Mucosa of rectum (tissue), 2 donors: ENCODE data around the gene PRRC1.
"Not testable (repeated sequence)": the region's sequence is repeated elsewhere in the genome, so short reads cannot be mapped to it uniquely, and the experiment has no call there.

Source experiments
- H3K27ac ChIP-seq, 2 donors: one replicate each; pipeline ENCODE4 v1.7.0; 2013; ENCODE audit warnings: inconsistent platforms in 2 of 2, low read depth in 2 of 2, low read length in 2 of 2
- H3K27me3 ChIP-seq, 2 donors: one replicate each; pipeline ENCODE4 v1.7.0; 2013; ENCODE audit warnings: low read length in 2 of 2; ENCODE audit not compliant: control insufficient read depth in 2 of 2, insufficient read depth in 2 of 2
- H3K36me3 ChIP-seq, 2 donors: one replicate each; pipeline ENCODE4 v1.7.0; 2013; ENCODE audit warnings: low read length in 2 of 2; ENCODE audit not compliant: control insufficient read depth in 2 of 2, insufficient read depth in 2 of 2
- H3K4me1 ChIP-seq, 2 donors: one replicate each; pipeline ENCODE4 v1.7.0; 2013; ENCODE audit warnings: low read length in 2 of 2, mild to moderate bottlenecking in 1 of 2; ENCODE audit not compliant: control insufficient read depth in 2 of 2, insufficient read depth in 2 of 2
- H3K4me3 ChIP-seq, 2 donors: one replicate each; pipeline ENCODE4 v1.7.0; 2013; ENCODE audit warnings: low read length in 2 of 2
- H3K9ac ChIP-seq, 2 donors: one replicate each; pipeline ENCODE4 v1.7.0; 2013; ENCODE audit warnings: low read length in 2 of 2, low read depth in 1 of 2, mild to moderate bottlenecking in 1 of 2
- H3K9me3 ChIP-seq, 2 donors: one replicate each; pipeline ENCODE4 v1.7.0; 2013; ENCODE audit warnings: low read length in 2 of 2; ENCODE audit not compliant: control insufficient read depth in 2 of 2
- donor health status: healthy.
- donor health status: Normal muscosa, but diverticular disease.

The PRRC1 gene

DNA sequence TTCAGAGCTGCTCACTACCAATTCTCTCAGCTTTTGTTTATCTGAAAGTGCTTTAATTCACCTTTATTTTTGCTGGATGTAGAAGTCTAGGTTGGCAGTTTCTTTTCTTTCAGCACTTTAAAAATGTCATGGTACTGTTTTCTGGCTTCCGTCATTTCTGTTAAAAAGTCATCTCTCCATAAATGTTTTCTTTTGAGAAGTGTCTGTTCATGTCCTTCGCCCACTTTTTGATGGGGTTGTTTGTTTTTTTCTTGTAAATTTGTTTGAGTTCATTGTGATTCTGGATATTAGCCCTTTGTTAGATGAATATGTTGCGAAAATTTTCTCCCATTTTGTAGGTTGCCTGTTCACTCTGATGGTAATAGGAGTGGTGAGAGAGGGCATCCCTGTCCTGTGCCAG lies 23.1 kb downstream of the PRRC1 start:
- not testable (repeated sequence) for H3K27ac ChIP-seq, H3K27me3 ChIP-seq, H3K4me1 ChIP-seq, H3K4me3 ChIP-seq, H3K9me3 ChIP-seq, H3K9ac ChIP-seq
- H3K36me3 ChIP-seq: peaks cover 28 to 35% of the 10 kb centered on the region in 2 donors

DNA sequence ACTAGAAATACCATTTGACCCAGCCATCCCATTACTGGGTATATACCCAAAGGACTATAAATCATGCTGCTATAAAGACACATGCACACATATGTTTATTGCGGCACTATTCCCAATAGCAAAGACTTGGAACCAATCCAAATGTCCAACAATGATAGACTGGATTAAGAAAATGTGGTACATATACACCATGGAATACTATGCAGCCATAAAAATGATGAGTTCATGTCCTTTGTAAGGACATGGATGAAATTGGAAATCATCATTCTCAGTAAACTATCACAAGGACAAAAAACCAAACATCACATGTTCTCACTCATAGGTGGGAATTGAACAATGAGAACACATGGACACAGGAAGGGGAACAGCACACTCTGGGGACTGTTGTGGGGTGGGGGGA lies 27.8 kb downstream of the PRRC1 start:
- H3K36me3 ChIP-seq: peaks cover 3 to 13% of the 10 kb centered on the region in 2 donors
- not testable (repeated sequence) for H3K27ac ChIP-seq

DNA sequence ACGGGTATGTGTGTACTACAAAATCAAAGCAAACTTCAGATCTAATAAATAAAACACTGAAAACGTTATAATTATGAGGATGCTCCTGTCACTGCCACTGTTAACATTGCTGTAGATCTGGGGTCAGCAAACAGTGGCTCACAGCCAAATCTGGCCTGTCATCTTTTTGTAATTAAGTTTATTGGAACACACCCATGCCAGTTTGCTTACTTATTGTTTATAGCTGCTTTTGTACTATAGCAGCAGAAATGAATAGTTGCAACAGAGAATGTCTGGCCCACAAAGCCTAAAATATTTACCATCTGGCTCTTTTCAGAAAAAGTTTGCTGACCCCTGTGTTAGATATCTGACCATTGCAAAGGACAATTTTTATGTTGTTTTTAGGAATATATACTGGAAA lies 32.1 kb downstream of the PRRC1 start:
- H3K4me3 ChIP-seq: no peak overlapping the region
- no peaks in the 10 kb centered on the region for H3K27me3 ChIP-seq
- no peak overlapping the region for H3K27ac ChIP-seq
- H3K9me3 ChIP-seq: no peaks in the 10 kb centered on the region
- peaks cover 18 to 31% of the 10 kb centered on the region in 2 donors for H3K36me3 ChIP-seq
- H3K9ac ChIP-seq: no peak overlapping the region
- no peaks in the 10 kb centered on the region for H3K4me1 ChIP-seq

More for the DNA sequence above, 27.8 kb downstream of the PRRC1 start:
- H3K4me3 ChIP-seq, H3K9ac ChIP-seq, H3K27me3 ChIP-seq, H3K9me3 ChIP-seq, H3K4me1 ChIP-seq: not testable (repeated sequence)

DNA sequence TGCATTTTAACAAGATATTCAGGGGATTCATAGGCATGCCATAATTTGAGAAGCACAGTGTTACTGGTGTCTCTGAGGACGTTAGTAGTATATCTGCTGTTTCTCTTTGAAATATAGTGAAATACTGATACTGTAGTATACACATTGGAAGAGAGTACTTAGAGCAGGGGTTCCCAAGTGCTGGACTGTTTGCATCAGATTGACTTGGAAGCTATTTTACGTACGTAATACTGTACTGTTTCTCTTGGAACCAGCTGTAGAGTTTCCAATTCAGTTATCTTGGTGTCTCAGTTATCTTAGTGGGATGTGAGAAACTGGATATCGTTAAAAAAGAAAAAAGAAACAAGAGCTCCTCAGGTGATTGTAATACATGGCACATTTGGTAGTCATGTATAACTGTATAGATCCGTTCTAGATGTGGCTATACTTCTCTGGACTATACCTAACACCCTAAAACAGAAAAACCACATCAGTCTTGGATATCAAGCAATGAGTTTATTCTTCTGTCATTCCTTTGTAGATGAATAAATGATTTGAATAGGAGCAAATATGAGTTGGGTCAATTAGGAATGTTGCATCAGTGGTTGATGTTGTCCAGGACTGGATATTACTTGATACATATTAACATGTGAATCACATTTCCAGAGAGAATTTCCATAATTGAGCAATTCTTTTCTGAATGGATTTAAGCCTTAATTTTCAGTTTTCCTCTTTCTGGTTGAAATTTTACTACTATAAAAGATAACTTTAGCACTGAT lies 33.4 kb downstream of the PRRC1 start:
- H3K36me3 ChIP-seq: peaks cover 18 to 31% of the 10 kb centered on the region in 2 donors
- no peaks in the 10 kb centered on the region for H3K4me1 ChIP-seq
- H3K27me3 ChIP-seq: no peaks in the 10 kb centered on the region
- H3K9me3 ChIP-seq: no peaks in the 10 kb centered on the region
- no peak overlapping the region for H3K9ac ChIP-seq
- H3K4me3 ChIP-seq: no peak overlapping the region
- no peak overlapping the region for H3K27ac ChIP-seq

DNA sequence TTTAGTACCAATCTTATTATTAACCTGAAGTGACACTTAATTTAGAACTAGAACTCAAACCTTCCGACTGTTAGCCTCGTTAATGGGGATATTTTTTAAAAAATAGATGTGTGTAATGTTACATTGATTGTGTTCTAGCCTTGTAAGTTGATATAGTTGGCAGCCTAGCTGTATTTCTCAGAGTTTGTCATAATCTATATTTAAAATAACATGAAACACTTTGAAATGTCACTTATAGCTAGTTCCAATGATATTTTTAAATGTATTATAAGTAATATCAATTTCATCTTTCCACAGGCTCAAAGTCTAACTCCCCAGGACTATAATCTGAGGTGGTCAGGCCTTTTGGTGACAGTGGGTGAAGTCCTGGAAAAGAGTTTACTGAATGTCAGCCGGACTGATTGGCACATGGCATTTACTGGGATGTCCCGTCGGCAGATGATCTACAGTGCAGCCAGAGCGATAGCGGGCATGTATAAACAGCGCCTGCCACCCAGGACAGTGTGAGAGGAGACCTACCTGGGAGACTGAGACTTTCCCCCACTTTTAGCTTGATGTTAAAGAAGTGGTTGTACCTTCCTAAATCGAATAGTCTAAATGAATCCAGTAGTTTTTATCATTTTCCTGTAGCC lies 34.1 kb downstream of the PRRC1 start:
- H3K36me3 ChIP-seq: peaks cover 18 to 28% of the 10 kb centered on the region in 2 donors

DNA sequence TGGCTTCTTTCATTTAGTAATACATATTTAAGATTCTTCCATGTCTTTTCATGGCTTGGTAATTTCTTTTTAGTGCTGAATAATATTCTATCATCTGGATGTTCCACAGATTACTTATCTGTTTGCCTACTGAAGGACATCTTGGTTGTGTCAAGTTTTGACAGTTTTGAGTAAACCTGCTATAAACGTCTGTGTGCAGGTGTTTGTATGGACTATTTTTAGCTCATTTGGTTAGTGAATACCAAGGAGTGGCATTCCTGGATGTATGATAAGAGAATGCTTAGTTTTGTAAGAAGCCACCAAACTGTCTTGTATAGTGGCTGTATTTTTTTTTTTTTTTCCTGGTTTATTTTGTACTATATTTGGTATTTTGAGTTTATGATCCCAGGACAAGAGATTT lies 38.4 kb downstream of the PRRC1 start:
- Histone ChIP-seq H3K4me3 (no peak overlapping the region), H3K27me3 (no peaks in the 10 kb centered on the region), H3K36me3 (peaks cover 13 to 18% of the 10 kb centered on the region in 2 donors), H3K9me3 (no peaks in the 10 kb centered on the region), H3K4me1 (peaks cover 0 to 10% of the 10 kb centered on the region in 2 donors), H3K9ac (no peak overlapping the region), H3K27ac (no peak overlapping the region)

More for the DNA sequence above, 34.1 kb downstream of the PRRC1 start:
- Histone ChIP-seq H3K9me3 (no peaks in the 10 kb centered on the region), H3K4me3 (no peak overlapping the region), H3K9ac (no peak overlapping the region), H3K27ac (no peak overlapping the region), H3K4me1 (peaks cover 0 to 3% of the 10 kb centered on the region in 2 donors), H3K27me3 (no peaks in the 10 kb centered on the region)

DNA sequence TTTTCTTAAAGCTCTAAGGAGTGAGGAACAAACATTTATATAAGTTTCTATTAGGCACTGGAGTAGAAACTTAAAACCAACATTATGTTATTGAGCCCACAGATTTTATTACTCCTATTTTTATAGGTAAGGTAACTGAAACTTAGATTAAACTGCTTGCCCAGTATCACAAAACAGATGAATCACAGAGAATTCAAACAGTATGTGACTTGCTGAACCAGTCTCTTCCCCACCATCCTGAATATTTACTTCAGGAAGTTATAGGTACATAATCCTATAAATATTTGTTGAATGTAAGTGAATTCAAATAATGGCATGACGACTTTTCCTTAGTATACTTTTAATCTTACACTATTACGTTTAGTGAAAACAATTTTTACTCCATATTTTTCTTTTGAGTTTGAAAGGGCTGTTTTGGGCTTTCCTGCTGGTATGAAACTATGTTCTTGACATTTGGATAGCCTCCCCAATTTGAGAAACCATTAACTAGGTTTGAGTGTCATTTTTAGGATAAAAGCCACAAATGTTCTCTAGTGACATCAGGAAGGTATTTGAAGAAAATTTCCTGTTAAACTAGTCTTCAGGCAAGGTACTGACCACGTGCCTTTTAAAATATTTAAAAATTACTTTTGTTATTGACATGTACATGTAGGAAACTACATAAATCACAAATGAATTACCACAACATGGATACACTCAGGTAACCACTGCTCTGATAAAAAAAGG lies 39.3 kb downstream of the PRRC1 start:
- H3K27ac ChIP-seq: no peak overlapping the region
- H3K9ac ChIP-seq: no peak overlapping the region
- H3K4me3 ChIP-seq: no peak overlapping the region
- H3K9me3 ChIP-seq: no peaks in the 10 kb centered on the region
- no peaks in the 10 kb centered on the region for H3K27me3 ChIP-seq
- H3K36me3 ChIP-seq: peaks cover 6 to 11% of the 10 kb centered on the region in 2 donors
- peaks cover 0 to 10% of the 10 kb centered on the region in 2 donors for H3K4me1 ChIP-seq

DNA sequence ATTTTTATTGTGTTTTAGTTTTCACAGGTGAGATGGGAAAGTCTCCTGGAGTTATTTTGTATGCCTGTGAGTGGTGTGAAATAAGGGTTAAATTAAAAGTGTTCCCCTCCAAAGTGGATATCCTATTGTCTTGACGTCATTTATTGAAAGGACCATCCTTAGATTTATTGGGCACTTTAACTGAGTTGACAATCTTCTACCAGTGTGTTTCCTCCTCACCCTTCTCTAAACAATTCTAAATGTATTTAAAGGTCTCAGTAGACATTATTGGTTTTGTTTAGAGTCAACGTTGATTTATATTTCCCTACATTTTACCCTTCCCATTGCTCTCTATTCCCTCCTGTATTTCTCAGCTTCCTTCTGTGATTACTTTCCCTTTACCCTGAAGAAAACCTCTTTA lies 40.8 kb downstream of the PRRC1 start:
- H3K36me3 ChIP-seq: peaks cover 0 to 5% of the 10 kb centered on the region in 2 donors
- H3K9me3 ChIP-seq: no peaks in the 10 kb centered on the region
- no peaks in the 10 kb centered on the region for H3K27me3 ChIP-seq
- no peak overlapping the region for H3K9ac ChIP-seq
- H3K4me3 ChIP-seq: no peak overlapping the region
- H3K27ac ChIP-seq: no peak overlapping the region
- H3K4me1 ChIP-seq: peaks cover 0 to 10% of the 10 kb centered on the region in 2 donors

DNA sequence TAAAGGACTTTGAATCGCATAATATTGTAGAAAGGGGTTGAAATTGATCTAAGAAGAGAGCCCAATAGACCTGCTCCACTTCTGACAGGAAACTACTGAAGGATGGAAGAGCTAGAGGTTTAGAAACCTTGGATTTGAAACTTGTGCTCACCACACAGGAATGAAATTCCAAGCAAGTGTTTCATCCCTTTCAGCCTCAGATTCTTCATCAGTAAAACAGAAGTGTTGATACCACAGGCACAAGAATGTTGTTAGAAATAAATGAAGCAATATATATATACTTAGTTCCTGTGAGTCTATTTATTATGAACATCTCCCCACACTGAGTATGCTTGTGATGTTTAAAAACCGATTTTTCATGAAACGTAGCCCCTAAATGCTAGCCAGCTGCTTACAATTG lies 43.8 kb downstream of the PRRC1 start:
- no peaks in the 10 kb centered on the region for H3K36me3 ChIP-seq
- H3K9me3 ChIP-seq: no peaks in the 10 kb centered on the region
- peaks cover 0 to 12% of the 10 kb centered on the region in 2 donors for H3K4me1 ChIP-seq
- no peak overlapping the region for H3K27ac ChIP-seq
- no peak overlapping the region for H3K4me3 ChIP-seq
- H3K27me3 ChIP-seq: no peaks in the 10 kb centered on the region
- H3K9ac ChIP-seq: no peak overlapping the region

DNA sequence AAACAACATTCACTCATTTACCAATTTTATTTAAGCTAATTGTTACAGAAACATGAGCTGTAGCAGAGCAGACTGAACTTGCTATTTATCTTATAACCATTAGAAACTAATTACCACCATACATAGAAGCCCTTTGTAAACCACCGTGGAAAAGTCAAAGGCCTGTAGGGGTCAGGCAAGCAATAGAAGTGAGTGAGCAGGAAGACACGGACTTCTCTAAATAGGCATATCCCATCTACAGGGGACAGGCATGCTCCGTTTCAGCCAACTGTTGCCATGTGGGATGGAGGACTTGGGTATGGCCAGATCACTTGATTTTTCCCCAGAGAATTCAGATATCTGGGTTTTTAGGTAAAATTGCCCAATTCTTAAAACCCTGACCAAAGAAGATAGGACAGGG lies 44.8 kb downstream of the PRRC1 start:
- Histone ChIP-seq H3K27ac (no peak overlapping the region), H3K9ac (no peak overlapping the region), H3K4me3 (no peak overlapping the region), H3K27me3 (no peaks in the 10 kb centered on the region), H3K4me1 (peaks cover 0 to 11% of the 10 kb centered on the region in 2 donors), H3K36me3 (no peaks in the 10 kb centered on the region), H3K9me3 (no peaks in the 10 kb centered on the region)
